NK-92 (cell line): ENCODE measurements around the gene PRLH.

Experiments used
- DNase-seq: peaks from one replicate; lab custom pipeline; 2025; ENCODE audit not compliant: unreplicated experiment; lab: John Stamatoyannopoulos, UW

PRLH gene, protein sequence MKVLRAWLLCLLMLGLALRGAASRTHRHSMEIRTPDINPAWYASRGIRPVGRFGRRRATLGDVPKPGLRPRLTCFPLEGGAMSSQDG

DNA sequence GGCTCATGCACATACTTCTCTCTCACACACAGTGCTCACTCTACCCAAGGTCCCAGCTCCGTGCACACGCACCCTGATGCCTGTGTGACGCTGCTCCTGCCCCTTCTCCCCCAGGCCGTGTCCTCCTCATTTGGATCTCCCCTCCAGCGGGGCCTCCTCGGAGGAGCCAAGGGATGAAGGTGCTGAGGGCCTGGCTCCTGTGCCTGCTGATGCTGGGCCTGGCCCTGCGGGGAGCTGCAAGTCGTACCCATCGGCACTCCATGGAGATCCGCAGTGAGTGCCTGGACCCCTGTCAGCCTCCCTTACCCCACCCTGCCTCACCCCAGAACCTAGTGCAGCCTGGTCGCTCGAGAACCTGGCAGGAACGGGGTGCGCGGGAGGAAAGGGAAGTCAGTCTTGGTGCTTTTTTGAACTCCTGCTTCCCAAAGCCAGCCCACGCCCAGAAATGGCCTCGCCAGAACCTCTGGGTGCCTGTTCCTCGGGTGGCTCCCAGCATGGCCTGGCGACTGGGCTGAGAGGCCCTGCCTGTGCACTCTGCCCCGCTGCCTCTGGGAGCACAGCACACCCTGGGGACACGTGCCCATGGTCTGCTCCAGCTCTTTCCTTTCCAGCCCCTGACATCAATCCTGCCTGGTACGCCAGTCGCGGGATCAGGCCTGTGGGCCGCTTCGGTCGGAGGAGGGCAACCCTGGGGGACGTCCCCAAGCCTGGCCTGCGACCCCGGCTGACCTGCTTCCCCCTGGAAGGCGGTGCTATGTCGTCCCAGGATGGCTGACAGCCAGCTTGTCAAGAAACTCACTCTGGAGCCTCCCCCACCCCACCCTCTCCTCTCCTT is at the start of gene PRLH:
Gene PRLH (plus strand): TSS at position 174 of the 835 bp plus-strand sequence. CDS start 0 bp downstream, at position 174.
- DNase-seq, result no peak

DNA sequence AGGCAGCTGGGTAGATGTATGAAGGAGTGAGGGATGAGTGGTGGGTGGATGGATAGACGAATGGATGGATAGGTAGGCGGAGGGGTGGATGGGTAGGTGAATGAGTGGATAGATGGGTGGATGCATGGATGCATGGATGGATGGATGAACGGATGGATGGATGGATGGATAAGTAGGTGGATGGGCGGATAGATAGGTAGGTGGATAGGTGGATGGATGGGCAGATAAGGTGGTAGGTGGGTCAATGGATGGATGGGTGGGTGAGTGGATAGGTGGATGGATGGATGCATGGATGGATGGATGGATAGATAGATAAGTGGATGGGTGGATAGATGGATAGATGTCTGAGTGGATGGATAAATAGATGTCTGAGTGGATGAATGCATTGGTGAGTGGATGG is 49.2 kb upstream of the PRLH start:
- no peak for DNase-seq

DNA sequence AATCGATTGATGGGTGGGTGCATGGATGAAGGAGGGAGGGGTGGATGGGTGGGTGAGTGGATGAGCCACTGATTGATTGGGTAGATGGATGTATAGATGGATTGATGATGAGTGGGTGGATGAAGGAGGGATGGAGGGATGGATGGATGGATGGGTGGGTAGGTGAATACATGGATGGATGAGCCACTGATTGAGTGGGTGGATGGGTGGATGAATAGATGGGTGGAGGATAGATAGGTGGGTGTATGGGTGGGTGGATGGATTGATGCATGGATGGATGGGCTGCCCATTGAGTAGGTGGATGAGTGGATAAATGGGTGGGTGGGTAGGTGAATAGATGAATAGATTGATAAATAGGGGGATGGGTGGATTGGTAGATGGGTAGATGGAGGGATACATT is 48.4 kb upstream of the PRLH start:
- DNase-seq, result no peak

DNA sequence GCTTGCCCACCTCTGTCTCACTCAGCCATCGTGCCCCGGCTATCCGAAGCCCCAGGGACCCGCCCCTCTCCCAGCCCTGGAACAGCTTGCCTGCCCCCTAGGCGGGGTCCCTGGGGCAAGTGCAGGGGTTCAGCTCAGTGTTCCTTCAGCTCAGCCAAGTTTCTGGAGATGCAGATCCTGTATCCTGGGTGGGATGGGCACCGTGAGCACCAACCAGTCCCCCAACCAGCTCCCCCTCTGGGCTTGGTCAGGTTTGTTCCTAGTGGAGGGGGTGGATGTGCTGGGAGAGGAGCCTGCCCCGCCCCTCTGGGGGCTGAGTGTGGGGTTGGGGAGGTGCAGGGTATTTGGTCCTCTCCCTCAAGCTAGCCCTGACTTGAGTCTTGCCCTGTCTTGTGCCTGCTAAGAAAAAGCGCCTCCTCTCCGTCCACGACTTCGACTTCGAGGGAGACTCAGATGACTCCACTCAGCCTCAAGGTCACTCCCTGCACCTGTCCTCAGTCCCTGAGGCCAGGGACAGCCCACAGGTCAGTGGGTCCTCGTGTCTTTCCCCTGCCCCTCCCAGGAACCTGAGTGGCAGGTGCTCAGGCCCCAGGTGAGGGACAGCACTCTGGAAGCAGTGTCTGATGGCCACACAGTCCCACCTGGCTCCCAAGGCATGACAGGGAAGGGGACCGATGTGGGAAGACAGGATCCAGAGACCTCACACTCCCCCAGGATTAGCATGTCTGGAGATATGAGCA is 46.7 kb upstream of the PRLH start:
- no peak for DNase-seq

DNA sequence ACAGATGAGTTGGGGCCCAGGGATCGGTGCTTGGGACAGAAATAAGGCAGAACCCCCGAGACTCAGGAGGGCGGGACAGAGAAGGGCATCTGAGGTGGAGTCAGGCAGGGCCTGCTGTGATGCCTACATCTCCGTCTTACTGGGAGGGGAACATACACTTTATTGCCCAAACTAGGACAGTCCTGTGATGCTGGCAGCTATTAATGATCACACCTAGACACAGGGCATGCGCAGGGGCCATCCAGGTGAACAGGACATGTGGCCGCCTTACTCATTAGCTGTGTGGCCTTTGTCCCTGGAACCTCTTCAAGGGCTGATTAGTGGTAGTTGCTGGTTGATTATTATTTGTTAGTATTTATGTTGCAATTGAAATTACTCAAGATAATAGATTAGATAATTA is 46.1 kb upstream of the PRLH start:
- no peak for DNase-seq

DNA sequence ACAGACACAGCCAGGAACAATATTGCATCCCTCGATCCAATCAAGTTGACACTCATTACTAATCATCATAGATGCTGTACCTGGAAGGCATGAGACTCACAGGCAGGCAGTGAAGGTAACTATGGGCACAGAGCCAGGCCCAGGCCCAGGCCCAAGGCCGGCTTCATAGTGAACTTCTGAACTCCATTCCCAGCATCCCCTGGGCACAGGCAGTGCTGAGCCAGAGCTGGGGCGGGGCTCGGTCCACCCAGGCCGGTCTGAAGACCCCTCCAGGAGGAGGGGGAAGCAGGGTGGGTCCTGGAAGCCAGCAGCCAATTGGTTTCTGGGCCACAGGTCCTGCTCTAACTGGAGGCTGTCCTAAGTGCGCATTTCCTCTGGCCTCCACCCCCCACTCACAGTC is 41.7 kb upstream of the PRLH start:
- no peak for DNase-seq

DNA sequence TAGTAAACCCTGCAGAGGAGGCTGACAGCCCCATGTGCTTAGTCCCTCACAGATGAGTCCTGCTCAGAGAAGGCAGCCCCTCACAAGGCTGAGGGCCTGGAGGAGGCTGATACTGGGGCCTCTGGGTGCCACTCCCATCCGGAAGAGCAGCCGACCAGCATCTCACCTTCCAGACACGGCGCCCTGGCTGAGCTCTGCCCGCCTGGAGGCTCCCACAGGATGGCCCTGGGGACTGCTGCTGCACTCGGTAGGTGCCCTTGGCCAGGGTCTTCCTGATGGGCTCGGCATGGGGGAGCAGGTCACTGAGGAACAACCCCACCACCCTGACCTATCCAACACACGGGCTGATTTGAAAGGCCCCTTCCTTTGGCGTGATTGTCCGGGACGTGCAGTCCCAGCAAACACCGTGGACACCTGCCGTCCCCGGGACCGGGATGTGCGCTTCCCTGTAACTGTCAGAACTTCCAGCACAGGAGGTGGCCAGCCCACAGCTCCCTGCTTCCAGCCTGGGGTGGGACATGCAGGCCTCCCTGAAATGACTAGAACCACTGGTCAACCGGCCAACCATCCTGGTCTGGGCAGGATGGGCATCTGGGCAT is 40.7 kb upstream of the PRLH start:
- no peak for DNase-seq

DNA sequence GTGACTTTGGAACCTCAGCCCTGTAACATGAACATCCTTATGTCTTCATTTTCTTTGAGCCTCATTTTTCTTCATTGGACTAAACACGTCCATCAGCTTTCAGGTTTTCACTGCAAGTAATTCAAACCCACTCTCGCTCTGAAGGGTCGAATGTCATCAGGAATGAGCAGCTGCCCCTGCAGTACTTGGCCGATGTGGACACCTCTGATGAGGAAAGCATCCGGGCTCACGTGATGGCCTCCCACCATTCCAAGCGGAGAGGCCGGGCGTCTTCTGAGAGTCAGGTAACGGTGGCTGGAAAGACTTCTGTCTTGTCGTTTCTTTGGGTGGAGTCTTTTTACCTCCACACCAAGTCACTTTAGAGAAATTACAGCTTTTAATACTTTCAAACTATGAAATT is 39.1 kb upstream of the PRLH start:
- DNase-seq, result no peak

DNA sequence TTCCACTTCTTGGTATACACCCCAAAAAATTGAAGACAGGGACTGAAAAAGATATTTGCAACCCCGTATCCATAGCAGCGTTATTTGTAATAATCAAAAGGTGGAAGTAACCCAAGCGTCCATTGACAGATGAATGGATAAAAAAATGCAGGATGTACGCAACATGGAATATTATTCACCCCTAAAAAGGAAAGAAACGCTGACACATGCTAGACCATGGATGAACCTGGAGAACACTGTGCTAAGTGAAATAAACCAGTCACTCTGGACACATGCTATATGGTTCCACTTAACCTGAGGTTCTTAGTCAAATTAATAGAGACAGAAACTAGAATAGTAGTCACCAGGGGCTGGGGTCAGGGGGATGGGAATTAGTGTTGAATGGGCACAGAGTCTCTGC is 38.6 kb upstream of the PRLH start:
- DNase-seq, result no peak

DNA sequence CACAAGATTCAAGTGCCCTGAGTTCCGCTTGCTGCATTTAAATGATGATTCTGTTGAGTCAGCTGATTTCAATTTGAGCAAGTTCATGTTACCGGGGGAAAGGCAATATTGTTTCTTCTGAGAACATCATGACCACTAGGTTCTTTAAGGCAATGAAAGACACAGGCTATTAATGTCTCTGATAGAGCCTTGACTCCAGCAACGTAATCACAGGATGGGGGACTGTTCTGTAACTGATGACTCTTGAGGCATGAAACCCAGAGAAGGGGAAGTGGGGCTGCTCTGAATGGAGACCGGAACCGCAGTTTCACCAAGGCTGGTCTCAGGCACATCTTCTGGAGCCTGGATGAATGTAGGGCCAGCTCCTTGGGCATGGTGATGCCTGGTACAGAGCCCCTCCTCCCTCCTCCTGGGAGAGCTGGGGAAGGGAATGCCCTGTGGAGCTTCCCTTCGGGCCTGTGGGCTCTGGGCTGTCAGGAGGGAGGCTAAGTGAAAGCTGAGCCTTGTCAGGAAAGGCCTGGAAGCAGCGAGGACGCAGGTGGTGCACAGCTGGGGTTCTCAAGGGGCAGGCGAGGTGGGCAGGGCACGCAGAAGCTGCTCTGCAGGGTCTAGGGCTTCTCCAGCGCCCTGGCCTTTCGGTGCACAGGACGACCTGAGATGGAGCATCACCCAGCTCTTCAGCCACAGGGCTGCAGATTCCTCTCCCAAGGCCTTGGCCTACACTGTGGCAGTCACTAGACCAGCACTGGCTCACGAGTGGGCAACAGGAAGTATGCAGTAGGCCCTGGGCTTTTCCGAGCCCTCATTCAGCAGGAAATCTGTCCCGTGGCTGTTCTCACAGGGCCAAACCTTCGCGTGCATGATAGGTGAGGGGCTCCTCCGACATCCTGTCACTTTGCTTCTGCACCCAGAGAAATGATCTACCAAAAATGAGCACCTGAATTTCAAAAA is 36.6 kb upstream of the PRLH start:
- DNase-seq, result no peak

DNA sequence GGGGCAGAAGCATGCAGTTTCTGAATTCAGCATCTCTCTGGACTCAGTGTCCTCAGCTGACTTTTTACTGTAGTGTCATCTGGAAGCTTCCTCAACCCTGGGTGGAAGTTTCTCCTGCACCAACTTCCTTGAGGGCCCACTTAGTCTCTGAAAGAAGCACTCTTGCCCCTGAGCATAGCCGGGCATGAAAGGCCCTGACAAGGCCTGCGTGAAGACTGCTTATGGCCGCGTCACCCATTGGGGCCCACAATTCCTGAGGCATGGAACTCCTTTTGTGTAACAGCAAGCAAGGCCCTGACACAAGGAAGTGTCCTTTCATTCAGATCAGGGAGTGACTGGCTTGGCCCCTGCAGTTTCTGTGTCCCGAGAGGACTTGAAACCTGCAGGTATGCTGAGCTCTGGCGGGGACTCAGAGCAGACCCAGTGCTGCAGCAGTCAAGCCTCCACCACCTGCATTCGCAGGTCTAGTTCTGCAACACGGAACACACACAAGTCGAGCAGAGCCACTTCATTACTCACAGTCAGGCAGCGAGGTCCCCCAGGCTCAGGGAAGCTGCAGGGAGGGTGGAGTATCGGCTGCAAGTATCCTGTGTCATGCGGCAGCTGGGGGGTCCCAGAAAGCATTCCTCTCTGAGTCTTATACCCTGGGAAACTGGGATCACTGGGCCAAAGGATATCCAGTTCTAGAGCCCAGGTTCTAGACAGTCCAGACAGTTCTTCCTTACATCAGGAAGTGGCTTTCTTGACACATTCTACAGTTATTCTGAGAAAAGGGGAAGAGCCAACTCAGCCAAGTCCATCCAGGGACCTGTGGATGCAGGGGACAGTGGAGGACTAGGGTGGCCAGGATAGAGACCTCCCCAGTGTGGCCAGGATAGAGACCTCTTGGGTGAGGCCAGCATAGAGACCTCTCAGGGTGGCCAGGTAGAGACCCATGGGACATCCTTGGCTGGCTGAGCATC is 35.6 kb upstream of the PRLH start:
- no peak for DNase-seq

DNA sequence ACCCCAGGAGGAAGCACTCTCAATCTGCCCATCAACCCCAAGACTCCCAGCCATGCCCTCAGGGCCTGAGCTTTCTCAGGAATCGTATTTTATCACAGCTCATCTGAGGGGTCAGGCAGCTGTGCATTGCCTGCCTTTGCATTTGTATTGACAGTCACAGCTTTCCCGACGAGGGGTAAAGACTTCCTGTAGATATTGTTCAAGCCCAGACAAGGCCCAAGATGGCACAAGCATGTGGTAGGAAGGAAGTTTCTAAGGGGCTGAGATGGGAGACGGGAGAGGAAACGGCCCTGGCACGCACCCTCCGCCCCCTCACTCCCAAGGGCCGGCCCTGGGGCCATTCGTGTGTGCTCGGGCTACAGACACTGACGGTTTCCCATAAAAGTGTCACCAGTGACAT is 34.2 kb upstream of the PRLH start:
- DNase-seq, result no peak

DNA sequence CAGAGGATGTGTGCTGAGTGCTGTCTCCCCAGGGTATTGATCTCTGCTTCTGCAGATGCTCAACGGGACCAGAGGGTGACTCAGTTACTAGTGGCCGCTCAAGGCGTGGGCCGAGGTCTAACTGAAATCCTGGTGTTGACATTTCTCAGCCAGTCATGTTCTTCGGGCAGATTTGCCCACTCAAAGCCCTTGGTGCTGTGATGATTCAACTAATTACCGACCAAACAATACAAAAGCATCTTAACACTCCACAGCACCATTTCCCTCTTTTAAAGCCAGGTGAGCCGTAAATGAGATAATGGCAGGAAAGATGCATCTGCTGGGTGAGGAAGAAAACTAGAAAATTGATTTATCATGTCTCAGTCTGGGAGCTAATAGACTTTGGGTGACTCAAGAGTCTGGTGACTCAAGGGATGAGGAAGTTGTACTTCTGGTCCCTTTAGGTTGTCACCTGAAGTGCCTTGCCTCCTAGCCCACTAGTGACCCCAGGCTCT is 32.7 kb upstream of the PRLH start:
- DNase-seq, result no peak

DNA sequence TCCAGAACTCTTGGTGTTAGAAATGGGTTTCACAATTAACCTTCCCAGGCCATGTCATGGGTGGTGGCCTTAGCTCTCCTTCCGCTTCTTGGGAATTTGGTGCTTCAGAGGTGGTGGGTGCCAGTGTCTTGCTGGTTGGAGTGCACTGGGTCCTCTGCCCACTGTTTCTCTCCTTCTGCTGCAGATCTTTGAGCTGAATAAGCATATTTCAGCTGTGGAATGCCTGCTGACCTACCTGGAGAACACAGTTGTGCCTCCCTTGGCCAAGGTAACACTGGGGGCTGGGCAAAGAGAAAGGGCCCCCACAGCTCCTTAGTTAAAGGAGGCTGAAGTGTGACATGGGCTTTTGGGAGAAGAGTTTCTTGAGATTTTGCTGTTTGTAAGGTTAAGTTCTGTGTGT is 32.0 kb upstream of the PRLH start:
- DNase-seq, result no peak

DNA sequence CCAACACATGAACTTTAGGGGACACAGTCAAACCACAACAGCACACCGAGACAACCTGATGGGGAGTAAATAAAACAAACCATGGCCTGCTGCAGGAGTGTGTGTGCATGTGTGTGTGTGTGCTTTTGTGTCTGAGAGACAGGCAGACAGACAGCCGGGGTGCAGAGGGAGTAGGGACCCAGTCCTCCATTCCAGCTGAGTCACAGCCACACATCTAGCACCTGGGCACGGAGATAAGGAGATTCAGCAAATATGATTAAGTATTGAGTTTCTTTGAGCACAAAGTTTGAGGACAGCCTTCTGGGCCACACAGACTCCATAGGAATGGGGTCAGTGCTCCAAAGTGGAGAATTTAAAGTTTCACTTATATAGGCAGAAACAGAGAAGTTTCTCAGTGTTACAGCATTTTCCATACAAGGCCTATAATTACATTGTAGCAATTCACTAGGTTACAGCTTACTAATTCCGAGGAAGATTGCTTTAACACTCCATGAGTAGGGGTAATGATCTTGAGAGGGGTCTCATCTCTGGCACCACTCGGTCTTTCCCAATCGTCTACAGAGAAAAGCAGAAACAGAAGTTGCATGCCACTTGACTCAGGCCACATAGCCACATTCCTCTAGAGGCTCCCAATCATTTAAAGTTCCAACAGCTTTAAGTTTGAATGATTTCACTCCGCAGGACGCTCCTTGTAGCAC is 30.8 kb upstream of the PRLH start:
- DNase-seq, result no peak

DNA sequence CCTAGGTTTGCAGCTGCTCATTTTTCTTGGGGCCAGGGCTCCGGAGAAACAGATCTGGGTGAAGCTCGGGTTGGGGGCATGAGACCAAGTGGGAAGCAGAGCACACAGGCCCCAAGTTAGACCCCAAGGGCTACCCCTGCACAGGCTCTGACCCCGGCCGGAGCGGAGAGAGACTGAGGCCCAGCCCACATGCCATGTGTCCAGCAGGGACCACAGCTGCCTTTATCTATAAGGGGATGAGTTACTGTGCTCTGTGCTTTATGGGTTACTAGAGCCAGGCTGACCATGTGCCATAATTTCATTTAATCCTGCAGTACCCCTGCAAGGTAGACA is 30.3 kb upstream of the PRLH start:
- DNase-seq, result no peak

DNA sequence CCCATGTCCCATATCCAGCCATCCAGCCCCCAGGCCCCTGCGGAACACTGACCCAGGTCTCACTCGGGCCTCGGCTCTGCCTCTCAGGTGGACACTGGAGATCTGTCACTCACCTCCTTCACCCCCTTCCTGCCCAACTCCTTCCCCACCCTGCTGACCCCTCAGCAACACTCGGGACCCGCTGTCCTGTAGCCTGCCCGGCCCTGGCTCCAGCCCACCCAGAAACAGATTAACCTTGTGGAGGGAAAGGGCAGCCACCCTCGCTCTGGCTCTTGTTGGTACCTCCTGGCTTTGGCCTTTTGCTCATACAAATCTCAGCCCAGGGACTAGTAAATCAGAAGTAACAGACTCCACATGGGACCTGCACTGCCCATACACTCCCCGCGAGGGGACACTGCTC is 29.8 kb upstream of the PRLH start:
- DNase-seq, result no peak

DNA sequence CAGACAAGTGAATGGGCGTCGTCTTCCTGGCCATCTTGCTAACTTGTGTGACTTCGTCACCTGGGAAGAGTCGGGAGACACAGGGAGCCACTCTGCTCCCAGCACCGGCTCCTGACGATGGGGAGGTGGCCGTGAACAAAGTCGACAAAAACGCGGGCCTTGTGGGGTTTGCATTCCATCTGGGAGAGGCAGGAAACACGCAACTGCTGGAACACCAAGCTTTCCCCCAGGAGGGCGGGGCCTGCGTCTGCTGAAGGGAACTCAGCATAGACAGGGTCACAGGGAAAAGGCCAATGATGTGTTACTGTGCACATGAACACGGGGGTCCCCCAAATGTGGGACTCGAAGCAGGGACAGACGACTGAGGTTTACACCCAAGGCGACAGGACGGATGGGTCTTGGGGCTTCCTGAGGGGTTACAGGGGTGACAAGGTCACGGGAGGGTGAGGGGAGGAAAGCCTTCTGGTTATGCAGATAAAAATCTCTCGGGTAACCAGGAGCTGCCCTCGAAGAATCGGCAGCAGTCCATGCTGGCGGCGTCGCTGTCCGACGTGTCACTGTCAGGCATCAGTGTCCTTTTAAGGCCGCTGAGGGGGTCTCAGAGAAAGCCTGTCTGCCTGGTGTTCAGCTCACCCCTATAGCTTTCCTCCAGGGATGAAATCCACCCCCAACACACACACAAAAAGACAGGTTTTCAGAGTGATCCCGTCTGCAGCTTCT is 28.2 kb upstream of the PRLH start:
- DNase-seq, result no peak
